ENCODE data around the gene CACNA1I. TPM values are rescaled to one million over a fixed set of nuclear protein-coding genes. Genes with fewer than 3 reads are reported as not detected.

The CACNA1I gene
- total and polyA plus RNA-seq, 2 donors (not counting 1 experiment from before 2014, with no cell fraction given), result 0.07 to 0.25 TPM

- peak within 1 kb of the TSS; percentile 70 to 96 (median 89) for H3K4me3 ChIP-seq (ENCODE audit: control extremely low read depth in 1 of 5, extremely low read depth in 1 of 5, insufficient read depth in 1 of 5, low read depth in 2 of 5, low read length in 4 of 5)
- peak within 1 kb of the TSS; percentile 97 for H3K4me2 ChIP-seq (replicated peaks; ENCODE audit: low read depth, low read length, poor library complexity, severe bottlenecking)
- H3K9ac ChIP-seq (ENCODE audit: low read length), result peak within 1 kb of the TSS; percentile 97
- Mint-ChIP-seq H3K27ac (peak within 1 kb of the TSS; percentile 94), H3K9me3 (ENCODE audit: insufficient read depth) (no peaks in the 10 kb centered on the region), H3K4me3 (peak within 1 kb of the TSS; percentile 91), H3K27me3 (no peaks in the 10 kb centered on the region), H3K4me1 (peaks cover 54% of the 10 kb centered on the region)
- peak within 1 kb of the TSS; percentile 56 to 94 for H3K27ac ChIP-seq (ENCODE audit: low read length in 2 of 2)
- ChIA-PET CTCF (interaction anchor here (1.0 to 13.4 kb wide), 9 partner anchors 13 to 507 kb away, joined by 3 to 328 read pairs (median 73); partner anchors contain the start of genes ATF4 and RPL3), POLR2A (interaction anchor here (0.6 to 6.3 kb wide), 4 partner anchors 12 to 492 kb away, joined by 3 to 57 read pairs (median 4); partner anchors contain the start of genes ATF4 and RPL3)
- peak; percentile 100 for DNase-seq
- intact Hi-C loops (cut with micrococcal nuclease), result loop anchor here (1.0 to 5.0 kb wide), 6 partner anchors 12 to 645 kb away; partner anchors contain the start of genes ATF4, CBX7, MIEF1 and RPL3
- H3K9me3 ChIP-seq (ENCODE audit: control extremely low read depth in 1 of 3, control insufficient read depth in 2 of 3, insufficient read depth in 1 of 3, low read length in 2 of 3), result no peaks in the 10 kb centered on the region
- H3K4me1 ChIP-seq (ENCODE audit: control insufficient read depth in 2 of 2, insufficient read depth in 2 of 2, low read length in 2 of 2), result peaks cover 45 to 58% of the 10 kb centered on the region in 2 donors
- H4K20me1 ChIP-seq (ENCODE audit: control insufficient read depth, insufficient read depth, low read length, poor library complexity, severe bottlenecking), result peaks cover 43% of the 10 kb centered on the region
- no peak for TF ChIP-seq EZH2 (IDR thresholded peaks at IDR 0.05; ENCODE audit: borderline replicate concordance, insufficient read depth, low read depth, low read length, poor library complexity, severe bottlenecking)
- TF ChIP-seq, protein P1, sequence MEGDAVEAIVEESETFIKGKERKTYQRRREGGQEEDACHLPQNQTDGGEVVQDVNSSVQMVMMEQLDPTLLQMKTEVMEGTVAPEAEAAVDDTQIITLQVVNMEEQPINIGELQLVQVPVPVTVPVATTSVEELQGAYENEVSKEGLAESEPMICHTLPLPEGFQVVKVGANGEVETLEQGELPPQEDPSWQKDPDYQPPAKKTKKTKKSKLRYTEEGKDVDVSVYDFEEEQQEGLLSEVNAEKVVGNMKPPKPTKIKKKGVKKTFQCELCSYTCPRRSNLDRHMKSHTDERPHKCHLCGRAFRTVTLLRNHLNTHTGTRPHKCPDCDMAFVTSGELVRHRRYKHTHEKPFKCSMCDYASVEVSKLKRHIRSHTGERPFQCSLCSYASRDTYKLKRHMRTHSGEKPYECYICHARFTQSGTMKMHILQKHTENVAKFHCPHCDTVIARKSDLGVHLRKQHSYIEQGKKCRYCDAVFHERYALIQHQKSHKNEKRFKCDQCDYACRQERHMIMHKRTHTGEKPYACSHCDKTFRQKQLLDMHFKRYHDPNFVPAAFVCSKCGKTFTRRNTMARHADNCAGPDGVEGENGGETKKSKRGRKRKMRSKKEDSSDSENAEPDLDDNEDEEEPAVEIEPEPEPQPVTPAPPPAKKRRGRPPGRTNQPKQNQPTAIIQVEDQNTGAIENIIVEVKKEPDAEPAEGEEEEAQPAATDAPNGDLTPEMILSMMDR (IDR thresholded peaks at IDR 0.05), result no peak
- WGBS (ENCODE audit: insufficient coverage), result under 1% methylated on average over 60 of the region's 67 CpGs
- H3K27me3 ChIP-seq (replicated peaks in 1 of 4; ENCODE audit: control extremely low read depth in 1 of 4, control insufficient read depth in 3 of 4, insufficient read depth in 4 of 4, low read length in 3 of 4), result peaks cover 0 to 5% (median 0%) of the 10 kb centered on the region in 4 experiments
- peaks cover 0 to 33% of the 10 kb centered on the region in 2 experiments for H3K36me3 ChIP-seq (replicated peaks in 1 of 2; ENCODE audit: control extremely low read depth in 1 of 2, control insufficient read depth in 1 of 2, extremely low read depth in 1 of 2, insufficient read depth in 2 of 2, low read length in 1 of 2)
- H2AFZ ChIP-seq (ENCODE audit: insufficient read depth, low read depth, low read length, poor library complexity, severe bottlenecking), result peak within 1 kb of the TSS; percentile 98
- peak; percentile 83 for ATAC-seq (ENCODE audit: low read depth)
- peaks cover 49% of the 10 kb centered on the region for H3K79me2 ChIP-seq (ENCODE audit: control insufficient read depth, insufficient read depth, low read length)
These were observed 38.1 kb upstream of the CACNA1I start, which contains the start of gene RPS19BP1 for GRCh38 chr22:39532215-39533073. Gene RPS19BP1 (minus strand): TSS chr22:39532748. CDS start chr22:39532738, 10 bp downstream.

Measured in B cell (primary cell).